ENCODE measurements around the gene ARL10. TPM values are rescaled to one million over a fixed set of nuclear protein-coding genes. Genes with fewer than 3 reads are reported as not detected.

ARL10 gene
- total RNA-seq, 6 experiments from 2014 or later = 0.93 to 2.4 (median 1.1) TPM

DNA sequence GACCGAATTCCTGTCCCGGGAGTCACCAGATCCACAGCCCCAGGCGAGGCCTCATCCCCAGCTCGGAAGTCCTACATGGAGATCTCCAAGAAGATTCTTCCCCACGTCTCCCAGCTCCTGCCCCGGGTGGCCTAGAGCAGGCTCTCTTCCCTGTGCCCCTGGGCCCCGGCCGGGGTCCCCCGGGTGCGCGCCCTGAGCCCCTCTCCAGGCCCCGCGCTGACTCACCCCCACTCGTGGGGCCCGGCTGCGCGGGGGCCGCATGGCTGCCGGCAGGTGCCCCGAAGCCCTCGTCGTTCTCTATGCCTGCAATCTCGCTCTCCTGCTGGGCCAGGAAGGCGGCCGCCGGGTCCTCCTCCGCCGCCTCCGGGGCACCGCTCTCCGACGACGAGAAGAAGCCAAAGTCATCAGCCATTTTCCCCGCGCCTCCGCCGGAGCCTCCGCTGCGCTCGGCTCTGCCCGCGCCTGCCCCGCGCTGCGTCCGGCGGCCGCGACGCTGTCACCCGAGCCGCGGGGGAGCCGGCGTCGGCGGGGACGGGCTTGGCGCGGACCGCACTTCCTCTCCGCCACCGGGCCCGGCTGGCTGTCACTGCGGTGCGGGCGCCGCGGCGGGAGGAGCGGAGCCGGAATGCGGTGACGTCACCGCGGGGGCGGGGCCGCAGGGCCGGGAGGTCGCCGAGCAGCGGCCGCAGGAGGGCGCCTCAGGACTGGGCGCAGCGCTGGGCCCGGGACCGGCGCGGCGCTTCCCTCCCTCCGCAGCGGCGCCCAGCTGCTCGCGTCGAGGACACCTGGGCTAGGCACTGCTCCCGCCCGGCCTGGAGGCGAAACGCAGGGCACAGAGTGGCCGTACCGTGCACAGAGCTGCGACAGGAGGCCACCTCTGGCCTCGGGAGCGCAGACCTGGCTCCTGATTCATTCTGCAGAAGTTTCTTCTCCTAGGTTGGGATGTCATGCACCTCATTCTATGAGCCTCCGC is 51.0 kb downstream of the ARL10 start, which contains the start of gene CLTB:
Gene CLTB (minus strand): TSS at position 588 of the 973 bp plus-strand sequence. CDS start 176 bp downstream, at position 412.
- H3K4me1 ChIP-seq = peaks cover 0 to 21% (median 2%) of the 10 kb centered on the region in 4 donors
- H3K4me3 ChIP-seq = peak within 1 kb of the TSS; percentile 81 to 95 (median 89)
- intact Hi-C loops (cut with DNase I) = loop anchor here in 1 of 2 donors (10.0 kb wide), 1 partner anchor 239 kb away; no protein-coding TSS in a partner anchor
- TF ChIP-seq, protein P1, sequence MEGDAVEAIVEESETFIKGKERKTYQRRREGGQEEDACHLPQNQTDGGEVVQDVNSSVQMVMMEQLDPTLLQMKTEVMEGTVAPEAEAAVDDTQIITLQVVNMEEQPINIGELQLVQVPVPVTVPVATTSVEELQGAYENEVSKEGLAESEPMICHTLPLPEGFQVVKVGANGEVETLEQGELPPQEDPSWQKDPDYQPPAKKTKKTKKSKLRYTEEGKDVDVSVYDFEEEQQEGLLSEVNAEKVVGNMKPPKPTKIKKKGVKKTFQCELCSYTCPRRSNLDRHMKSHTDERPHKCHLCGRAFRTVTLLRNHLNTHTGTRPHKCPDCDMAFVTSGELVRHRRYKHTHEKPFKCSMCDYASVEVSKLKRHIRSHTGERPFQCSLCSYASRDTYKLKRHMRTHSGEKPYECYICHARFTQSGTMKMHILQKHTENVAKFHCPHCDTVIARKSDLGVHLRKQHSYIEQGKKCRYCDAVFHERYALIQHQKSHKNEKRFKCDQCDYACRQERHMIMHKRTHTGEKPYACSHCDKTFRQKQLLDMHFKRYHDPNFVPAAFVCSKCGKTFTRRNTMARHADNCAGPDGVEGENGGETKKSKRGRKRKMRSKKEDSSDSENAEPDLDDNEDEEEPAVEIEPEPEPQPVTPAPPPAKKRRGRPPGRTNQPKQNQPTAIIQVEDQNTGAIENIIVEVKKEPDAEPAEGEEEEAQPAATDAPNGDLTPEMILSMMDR (IDR thresholded peaks at IDR 0.05) = peak; percentile 75 to 96 (median 87)
- peak; percentile 98 for TF ChIP-seq POLR2A (IDR thresholded peaks at IDR 0.05)
- DNase-seq (peak; percentile 95 to 96 (median 95)), ATAC-seq (peak; percentile 95 to 99 (median 98))
- no peaks in the 10 kb centered on the region for H3K36me3 ChIP-seq
- H3K27me3 ChIP-seq = no peaks in the 10 kb centered on the region
- no peaks in the 10 kb centered on the region for H3K9me3 ChIP-seq
- WGBS (ENCODE audit: insufficient coverage, low coverage, low lambda C conversion rate, missing lambda C conversion rate) = 0% methylated on average over 30 of the region's 107 CpGs
- H3K27ac ChIP-seq = peak within 1 kb of the TSS; percentile 84 to 88 (median 87)

DNA sequence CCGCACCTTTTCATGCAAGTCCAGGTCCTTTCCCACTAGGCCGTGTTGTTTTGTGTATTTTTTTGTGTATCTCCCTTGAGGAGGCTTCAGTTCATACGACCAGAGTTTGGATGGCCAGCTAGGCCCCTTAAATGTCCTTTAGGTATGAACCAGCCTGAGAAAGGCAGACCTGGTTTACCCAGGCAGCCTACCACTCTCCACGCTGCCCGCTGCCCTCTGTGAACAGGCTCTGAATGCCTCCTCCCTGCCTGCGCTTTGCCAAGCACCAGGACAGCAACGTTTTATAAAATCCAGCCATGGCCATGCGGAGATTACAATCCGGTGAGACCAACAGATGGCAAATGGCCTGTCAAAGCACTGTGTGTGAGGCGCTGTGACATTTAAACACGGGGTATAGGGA is 51.7 kb downstream of the ARL10 start:
- TF ChIP-seq, protein P1 (IDR thresholded peaks at IDR 0.05) = no peak
- no peak for TF ChIP-seq POLR2A (IDR thresholded peaks at IDR 0.05)
- DNase-seq (no peak), ATAC-seq (no peak)
- Histone ChIP-seq H3K4me1 (peaks cover 0 to 21% (median 2%) of the 10 kb centered on the region in 4 donors), H3K27me3 (no peaks in the 10 kb centered on the region), H3K4me3 (peak overlapping the region in 1 of 3 donors; percentile 89), H3K9me3 (no peaks in the 10 kb centered on the region), H3K36me3 (no peaks in the 10 kb centered on the region), H3K27ac (peak overlapping the region in 2 of 3 donors; percentile 20 to 62)
- intact Hi-C loops (cut with DNase I) = loop anchor here in 1 of 2 donors (10.0 kb wide), 1 partner anchor 238 kb away; no protein-coding TSS in a partner anchor
- WGBS (ENCODE audit: insufficient coverage, low coverage, low lambda C conversion rate, missing lambda C conversion rate) = 88% methylated on average over 11 of the region's 11 CpGs

DNA sequence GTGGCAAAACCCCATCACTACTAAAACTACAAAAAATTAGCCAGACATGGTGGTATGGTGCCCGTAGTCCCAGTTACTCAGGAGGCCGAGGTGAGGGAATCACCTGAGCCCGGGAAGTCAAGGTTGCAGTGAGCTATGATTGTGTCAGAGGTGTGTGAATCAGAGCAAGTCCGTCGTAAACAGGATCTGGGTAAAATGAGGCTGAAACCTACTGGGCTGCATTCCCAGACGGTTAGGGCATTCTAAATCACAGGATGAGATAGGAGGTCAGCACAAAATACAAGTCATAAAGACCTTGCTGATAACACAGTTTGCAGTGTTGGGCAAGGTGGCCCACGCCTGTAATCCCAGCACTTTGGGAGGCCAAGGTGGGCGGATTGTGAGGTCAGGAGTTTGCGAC is 53.0 kb downstream of the ARL10 start:
- intact Hi-C loops (cut with DNase I) = loop anchor here in 1 of 2 donors (10.0 kb wide), 1 partner anchor 237 kb away; no protein-coding TSS in a partner anchor
- peak in 1 of 3 donors; percentile 43 for DNase-seq
- TF ChIP-seq POLR2A (IDR thresholded peaks at IDR 0.05) = no peak
- TF ChIP-seq, protein P1 (IDR thresholded peaks at IDR 0.05) = no peak
- H3K36me3 ChIP-seq = no peaks in the 10 kb centered on the region
- H3K27me3 ChIP-seq = no peaks in the 10 kb centered on the region
- no peak overlapping the region for H3K4me3 ChIP-seq
- no peak overlapping the region for H3K27ac ChIP-seq
- 59% methylated on average over 8 of the region's 9 CpGs for WGBS (ENCODE audit: insufficient coverage, low coverage, low lambda C conversion rate, missing lambda C conversion rate)
- H3K9me3 ChIP-seq = no peaks in the 10 kb centered on the region
- ATAC-seq = peak in 1 of 4 donors; percentile 39
- H3K4me1 ChIP-seq = peaks cover 0 to 21% (median 2%) of the 10 kb centered on the region in 4 donors

DNA sequence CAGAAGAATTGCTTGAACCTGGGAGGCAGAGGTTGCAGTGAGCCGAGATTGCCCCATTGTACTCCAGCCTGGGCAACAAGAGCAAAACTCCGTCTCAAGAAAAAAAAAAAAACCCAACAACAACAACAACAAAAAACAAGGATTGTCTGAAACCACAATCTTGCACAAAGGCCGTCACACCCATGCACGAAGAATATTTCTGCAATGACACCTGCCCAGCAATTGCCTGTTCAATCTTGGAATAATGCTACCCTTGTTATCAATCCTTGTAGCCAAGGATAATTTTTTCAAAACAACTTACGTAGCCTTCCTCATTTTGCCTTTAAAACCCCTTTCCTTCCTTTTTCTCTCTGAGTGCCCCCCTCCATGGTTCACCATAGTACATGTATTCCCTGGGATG is 54.8 kb downstream of the ARL10 start:
- intact Hi-C loops (cut with DNase I) = no loop called here
- TF ChIP-seq, protein P1 (IDR thresholded peaks at IDR 0.05) = no peak
- no peak for TF ChIP-seq POLR2A (IDR thresholded peaks at IDR 0.05)

More for the DNA sequence above, 54.8 kb downstream of the ARL10 start:
- H3K4me1 ChIP-seq = peaks cover 0 to 11% (median 2%) of the 10 kb centered on the region in 4 donors
- H3K27ac ChIP-seq = no peak overlapping the region
- no peaks in the 10 kb centered on the region for H3K36me3 ChIP-seq
- H3K4me3 ChIP-seq = no peak overlapping the region
- H3K9me3 ChIP-seq = no peaks in the 10 kb centered on the region
- H3K27me3 ChIP-seq = no peaks in the 10 kb centered on the region
- ATAC-seq (no peak), DNase-seq (no peak)
- WGBS (ENCODE audit: insufficient coverage, low coverage, low lambda C conversion rate, missing lambda C conversion rate) = 81% methylated on average over 3 of the region's 5 CpGs
